Panc1 (cell line): Measurements from ENCODE around the gene ALDH2. TPM values are rescaled to one million over a fixed set of nuclear protein-coding genes. Genes with fewer than 3 reads are reported as not detected.

Experiments used
- ATAC-seq: fragments of 200-7000 bp; cut with Tn5 transposase; 2 replicates; pipeline ENCODE4 v1.9.1; 2020; ENCODE audit warnings: mild to moderate bottlenecking, moderate library complexity
- BruUV-seq: library from RNA; stranded (reverse); fragments of 400-500 nt; replicated peaks from 2 replicates; lab custom pipeline; 2021; lab: Mats Ljungman, UMichigan
- CTCF ChIA-PET: fragments of 300-600 bp; sonication (Branson Sonifier 250); formaldehyde crosslinking; loops from one replicate; lab custom pipeline; 2022; ENCODE audit warnings: antibody characterized with exemption; lab: Charles Lee
- POLR2A ChIA-PET: fragments of 300-600 bp; sonication (Branson Sonifier 250); formaldehyde crosslinking; loops from one replicate; lab custom pipeline; 2022; ENCODE audit warnings: antibody characterized with exemption; lab: Charles Lee
- DNase-seq: peaks from one replicate; pipeline ENCODE4 v3.0.0-alpha.2; 2010; ENCODE audit warnings: low read depth, low spot score
- H3K27ac ChIP-seq: 2 replicates; pipeline ENCODE4 v1.5.1; 2011; ENCODE audit warnings: mild to moderate bottlenecking, low read length, inconsistent platforms
- H3K27me3 ChIP-seq: fragments of 200-500 bp; sonication (Bioruptor generic); 2 replicates; pipeline ENCODE4 v1.6.0; 2014; ENCODE audit warnings: low read length, inconsistent platforms; ENCODE audit not compliant: control insufficient read depth, insufficient read depth
- H3K36me3 ChIP-seq: fragments of 200-500 bp; sonication (Bioruptor generic); 2 replicates; pipeline ENCODE4 v1.5.1; 2014; ENCODE audit warnings: inconsistent platforms, mild to moderate bottlenecking, low read length, moderate library complexity; ENCODE audit not compliant: control insufficient read depth, insufficient read depth
- H3K4me1 ChIP-seq: 2 replicates; pipeline ENCODE4 v1.5.1; 2011; ENCODE audit warnings: inconsistent platforms, mild to moderate bottlenecking, low read length, moderate library complexity; ENCODE audit not compliant: control insufficient read depth, insufficient read depth
- H3K4me3 ChIP-seq, 2 experiments: 2 replicates each; pipeline ENCODE4 v1.5.1; 2011 to 2012; ENCODE audit warnings: low read depth in 2 of 2, low read length in 2 of 2, mild to moderate bottlenecking in 2 of 2, inconsistent platforms in 1 of 2, moderate library complexity in 1 of 2
- H3K9me3 ChIP-seq: fragments of 200-500 bp; sonication (Bioruptor generic); 2 replicates; pipeline ENCODE4 v1.5.1; 2014; ENCODE audit warnings: low read depth, mild to moderate bottlenecking, inconsistent platforms, low read length, moderate library complexity; ENCODE audit not compliant: control insufficient read depth, insufficient read depth
- CTCF ChIP-seq: fragments of 450-650 bp; IDR thresholded peaks from 2 replicates; pipeline ENCODE4 v1.5.1; 2017; ENCODE audit warnings: mild to moderate bottlenecking
- POLR2AphosphoS5 ChIP-seq: IDR thresholded peaks from 2 replicates; pipeline ENCODE4 v1.6.1; 2012; ENCODE audit warnings: mild to moderate bottlenecking, low read depth, low read length, moderate library complexity
- REST ChIP-seq, 2 experiments: IDR thresholded peaks; 2 replicates each; pipeline ENCODE4 v1.6.1; 2011 to 2012; ENCODE audit warnings: low read depth in 2 of 2, control low read depth in 1 of 2, low read length in 1 of 2, mild to moderate bottlenecking in 1 of 2, moderate library complexity in 1 of 2; ENCODE audit not compliant: insufficient read depth in 1 of 2
- SIN3A ChIP-seq: IDR thresholded peaks from 2 replicates; pipeline ENCODE4 v1.6.1; 2012; ENCODE audit warnings: low read depth, mild to moderate bottlenecking, low read length, moderate library complexity, borderline replicate concordance; ENCODE audit not compliant: insufficient read depth
- TCF7L2 ChIP-seq: IDR thresholded peaks from 2 replicates; pipeline ENCODE4 v1.6.1; 2011; ENCODE audit warnings: mild to moderate bottlenecking, low read depth, low read length, inconsistent platforms
- in situ Hi-C: cut with HindIII; loops from 2 replicates; pipeline ENCODE4 v1.10.0; 2016; ENCODE audit warnings: low sequenced_read_pairs, low pct_unique_long_range_greater_than_20kb
- intact Hi-C: fragments of 100-400 bp; cut with micrococcal nuclease; formaldehyde crosslinking; loops from one replicate; pipeline ENCODE4 v1.10.0; 2022; ENCODE audit not compliant: unreplicated experiment
- total RNA-seq: library from RNA; stranded (reverse); gene quantifications from one replicate; pipeline ENCODE4 v1.2.1, GENCODE V29; 2021; ENCODE audit not compliant: unreplicated experiment

Gene ALDH2
- total RNA-seq, 1 experiment from 2014 or later = 9.0 TPM

GRCh38 chr12:111846016-111846415 is 79.3 kb downstream of the ALDH2 start:
- Histone ChIP-seq H3K4me3 (no peak overlapping the region), H3K27ac (no peak overlapping the region), H3K4me1 (peaks cover 8% of the 10 kb centered on the region; the same call in 1 of the 2 replicates), H3K36me3 (peaks cover 3% of the 10 kb centered on the region; the same call in 1 of the 2 replicates), H3K27me3 (no peaks in the 10 kb centered on the region), H3K9me3 (no peaks in the 10 kb centered on the region)
- BruUV-seq = no TSS peak
- TF ChIP-seq TCF7L2 (no peak), SIN3A (no peak), CTCF (no peak), POLR2AphosphoS5 (no peak), REST (IDR thresholded peaks at IDR 0.05; ENCODE audit: insufficient read depth in 1 of 2, low read depth in 2 of 2, low read length in 1 of 2) (no peak)
- intact Hi-C loops = no loop called here
- POLR2A ChIA-PET = interaction anchor here (0.6 kb wide), 1 partner anchor 93 kb away, joined by 13 read pairs; no protein-coding TSS in a partner anchor
- no peak for DNase-seq
- CTCF ChIA-PET = interaction anchor here (0.7 kb wide), 1 partner anchor 99 kb away, joined by 3 read pairs; no protein-coding TSS in a partner anchor
- no peak for ATAC-seq
- in situ Hi-C loops = no loop called here

- no TSS peak for BruUV-seq
- Histone ChIP-seq H3K4me1 (peaks cover 2% of the 10 kb centered on the region; the same call in 1 of the 2 replicates), H3K4me3 (no peak overlapping the region), H3K27me3 (no peaks in the 10 kb centered on the region), H3K9me3 (no peaks in the 10 kb centered on the region), H3K27ac (no peak overlapping the region), H3K36me3 (no peaks in the 10 kb centered on the region; the same call in 1 of the 2 replicates)
- DNase-seq (no peak), ATAC-seq (no peak)
- POLR2A ChIA-PET = interaction anchor here (0.6 kb wide), 2 partner anchors 13 to 119 kb away, joined by 4 to 7 read pairs; no protein-coding TSS in a partner anchor
- in situ Hi-C loops (no loop called here), intact Hi-C loops (no loop called here)
- TF ChIP-seq TCF7L2 (no peak), POLR2AphosphoS5 (no peak), CTCF (no peak), REST (IDR thresholded peaks at IDR 0.05; ENCODE audit: insufficient read depth in 1 of 2, low read depth in 2 of 2, low read length in 1 of 2) (no peak), SIN3A (no peak)
- CTCF ChIA-PET = no interaction called here
Measured at GRCh38 chr12:111850526-111850925, 83.8 kb downstream of the ALDH2 start.
